Smooth muscle cell (in vitro differentiated cells): ENCODE data around the gene TSSK2. TPM values are rescaled to one million over a fixed set of nuclear protein-coding genes. Genes with fewer than 3 reads are reported as not detected.

Experiments
- DNase-seq: peaks from one replicate; lab custom pipeline; 2025; ENCODE audit not compliant: unreplicated experiment; lab: John Stamatoyannopoulos, UW
- H2AFZ ChIP-seq: fragments of 200-600 bp; sonication (generic); 2 replicates; pipeline ENCODE4 v1.6.0; 2016; ENCODE audit warnings: antibody characterized with exemption, low read depth, mild to moderate bottlenecking
- H3F3A ChIP-seq: fragments of 200-600 bp; sonication (generic); 2 replicates; pipeline ENCODE4 v1.6.0; 2017; ENCODE audit warnings: antibody characterized with exemption, low read depth
- H3K27ac ChIP-seq: fragments of 200-600 bp; sonication (generic); 2 replicates; pipeline ENCODE4 v1.5.1; 2016; ENCODE audit warnings: low read depth, mild to moderate bottlenecking
- H3K27me3 ChIP-seq: fragments of 200-600 bp; sonication (generic); 2 replicates; pipeline ENCODE4 v1.6.1; 2016; ENCODE audit warnings: low read depth, mild to moderate bottlenecking
- H3K36me3 ChIP-seq: fragments of 200-600 bp; sonication (generic); 2 replicates; pipeline ENCODE4 v1.5.1; 2016; ENCODE audit warnings: low read depth
- H3K4me1 ChIP-seq: fragments of 200-600 bp; sonication (generic); 2 replicates; pipeline ENCODE4 v1.5.1; 2016; ENCODE audit warnings: low read depth
- H3K4me2 ChIP-seq: fragments of 200-600 bp; sonication (generic); 2 replicates; pipeline ENCODE4 v1.6.0; 2016; ENCODE audit warnings: mild to moderate bottlenecking
- H3K4me3 ChIP-seq: fragments of 200-600 bp; sonication (generic); 2 replicates; pipeline ENCODE4 v1.5.1; 2016; ENCODE audit warnings: mild to moderate bottlenecking
- H3K79me2 ChIP-seq: fragments of 200-600 bp; sonication (generic); 2 replicates; pipeline ENCODE4 v1.6.0; 2016; ENCODE audit warnings: low read depth, mild to moderate bottlenecking
- H3K9ac ChIP-seq: fragments of 200-600 bp; sonication (generic); 2 replicates; pipeline ENCODE4 v1.6.0; 2016; ENCODE audit warnings: low read depth
- H3K9me3 ChIP-seq: fragments of 200-600 bp; sonication (generic); replicated peaks from 2 replicates; pipeline ENCODE4 v1.5.1; 2016; ENCODE audit warnings: low read depth
- H4K20me1 ChIP-seq: fragments of 200-600 bp; sonication (generic); 2 replicates; pipeline ENCODE4 v1.6.0; 2016; ENCODE audit warnings: low read depth
- WGBS: methylation state at CpG from one replicate; pipeline ENCODE4 v1.1.7; 2016; ENCODE audit warnings: low lambda C conversion rate; 5-methylcytosine and 5-hydroxymethylcytosine counted together
- polyA plus RNA-seq: library from polyadenylated mRNA; unstranded; fragments of >200 nt; fragmentation: Nextera tagmentation; extraction: Ambion mirVana; gene quantifications from 2 replicates; pipeline ENCODE4 v1.2.1, GENCODE V29; 2016
- total RNA-seq: library from RNA; depleted of rRNA; stranded (reverse); fragments of >200 nt; gene quantifications from 2 replicates; pipeline ENCODE4 v1.2.3, GENCODE V29; 2014
- TF ChIP-seq, protein P1 (sequence below): fragments of 200-600 bp; sonication (generic); IDR thresholded peaks from 2 replicates; pipeline ENCODE4 v1.5.1; 2017; ENCODE audit warnings: borderline replicate concordance, mild to moderate bottlenecking, antibody characterized with exemption; ENCODE audit not compliant: insufficient read depth, poor library complexity, severe bottlenecking

Gene TSSK2
- total and polyA plus RNA-seq, 2 experiments from 2014 or later = not detected

- TF ChIP-seq, protein P1, sequence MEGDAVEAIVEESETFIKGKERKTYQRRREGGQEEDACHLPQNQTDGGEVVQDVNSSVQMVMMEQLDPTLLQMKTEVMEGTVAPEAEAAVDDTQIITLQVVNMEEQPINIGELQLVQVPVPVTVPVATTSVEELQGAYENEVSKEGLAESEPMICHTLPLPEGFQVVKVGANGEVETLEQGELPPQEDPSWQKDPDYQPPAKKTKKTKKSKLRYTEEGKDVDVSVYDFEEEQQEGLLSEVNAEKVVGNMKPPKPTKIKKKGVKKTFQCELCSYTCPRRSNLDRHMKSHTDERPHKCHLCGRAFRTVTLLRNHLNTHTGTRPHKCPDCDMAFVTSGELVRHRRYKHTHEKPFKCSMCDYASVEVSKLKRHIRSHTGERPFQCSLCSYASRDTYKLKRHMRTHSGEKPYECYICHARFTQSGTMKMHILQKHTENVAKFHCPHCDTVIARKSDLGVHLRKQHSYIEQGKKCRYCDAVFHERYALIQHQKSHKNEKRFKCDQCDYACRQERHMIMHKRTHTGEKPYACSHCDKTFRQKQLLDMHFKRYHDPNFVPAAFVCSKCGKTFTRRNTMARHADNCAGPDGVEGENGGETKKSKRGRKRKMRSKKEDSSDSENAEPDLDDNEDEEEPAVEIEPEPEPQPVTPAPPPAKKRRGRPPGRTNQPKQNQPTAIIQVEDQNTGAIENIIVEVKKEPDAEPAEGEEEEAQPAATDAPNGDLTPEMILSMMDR = no peak
- Histone ChIP-seq H4K20me1 (no peaks in the 10 kb centered on the region), H3K9ac (no peak overlapping the region), H2AFZ (no peak overlapping the region), H3K27ac (no peak overlapping the region), H3K27me3 (no peaks in the 10 kb centered on the region), H3K4me3 (no peak overlapping the region), H3K36me3 (no peaks in the 10 kb centered on the region), H3F3A (no peaks in the 10 kb centered on the region), H3K4me1 (no peaks in the 10 kb centered on the region), H3K4me2 (no peak overlapping the region), H3K79me2 (no peaks in the 10 kb centered on the region), H3K9me3 (no peaks in the 10 kb centered on the region)
- DNase-seq = no peak
- WGBS = 94% methylated on average over 11 of the region's 11 CpGs
Measured at GRCh38 chr22:19137384-19138216, 6.5 kb downstream of the TSSK2 start.

DNA sequence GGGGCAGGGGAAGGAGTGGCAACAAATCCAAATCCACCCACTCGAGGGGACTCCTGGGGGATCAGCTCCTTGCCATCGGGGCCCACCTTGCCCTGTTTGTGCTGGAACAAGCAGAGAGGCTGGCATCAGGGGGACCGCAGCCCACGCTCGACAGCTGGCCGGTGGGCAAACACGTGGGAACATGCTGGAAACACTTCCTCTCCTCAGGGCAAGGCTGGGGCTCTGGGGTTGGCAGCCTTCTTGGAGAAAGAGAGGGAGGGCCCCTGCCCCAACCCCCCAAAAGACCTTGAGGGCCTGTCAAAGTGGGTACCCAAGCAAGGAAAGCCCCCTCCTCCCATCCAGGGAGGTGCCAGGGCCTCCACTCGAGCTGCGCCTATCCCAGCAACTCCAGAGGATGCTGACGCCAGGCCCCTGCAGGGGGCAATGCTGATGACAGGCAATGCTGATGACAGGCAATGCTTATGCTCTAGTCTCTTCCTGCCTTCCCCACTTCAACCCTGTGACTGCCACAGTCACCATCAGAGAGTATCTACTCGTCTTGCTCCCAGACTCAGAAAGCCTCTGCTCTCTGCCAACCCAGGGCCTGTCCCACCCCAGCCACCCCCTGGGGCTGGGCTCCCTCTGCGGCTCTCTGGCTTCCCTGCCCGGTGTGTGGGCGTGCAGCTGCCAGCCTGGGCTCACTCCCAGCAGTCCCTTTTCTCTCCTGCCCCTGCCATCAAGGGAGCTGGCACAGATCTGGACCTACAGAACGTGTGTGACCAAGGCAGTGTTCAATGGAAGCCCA lies 7.3 kb downstream of the TSSK2 start:
- Histone ChIP-seq H3K4me2 (no peak overlapping the region), H3F3A (no peaks in the 10 kb centered on the region), H3K27ac (no peak overlapping the region), H3K4me3 (no peak overlapping the region), H2AFZ (no peak overlapping the region), H3K36me3 (no peaks in the 10 kb centered on the region), H3K79me2 (peaks cover 3% of the 10 kb centered on the region), H4K20me1 (no peaks in the 10 kb centered on the region), H3K4me1 (no peaks in the 10 kb centered on the region), H3K9me3 (no peaks in the 10 kb centered on the region), H3K9ac (no peak overlapping the region), H3K27me3 (no peaks in the 10 kb centered on the region)
- WGBS = 96% methylated on average over 15 of the region's 15 CpGs
- DNase-seq = no peak
- TF ChIP-seq, protein P1 = no peak

- no peak for DNase-seq
- no peaks in the 10 kb centered on the region for H3K36me3 ChIP-seq
- H3K4me1 ChIP-seq = no peaks in the 10 kb centered on the region
- H4K20me1 ChIP-seq = no peaks in the 10 kb centered on the region
- H3K27ac ChIP-seq = no peak overlapping the region
- no peaks in the 10 kb centered on the region for H3K9me3 ChIP-seq
- TF ChIP-seq, protein P1 = no peak
- no peak overlapping the region for H2AFZ ChIP-seq
- H3K4me2 ChIP-seq = no peak overlapping the region
- H3K4me3 ChIP-seq = no peak overlapping the region
- 97% methylated on average over 9 of the region's 9 CpGs for WGBS
- H3K27me3 ChIP-seq = no peaks in the 10 kb centered on the region
- no peaks in the 10 kb centered on the region for H3F3A ChIP-seq
- peaks cover 8% of the 10 kb centered on the region for H3K79me2 ChIP-seq
- no peak overlapping the region for H3K9ac ChIP-seq
Measured at GRCh38 chr22:19139001-19139356, 7.9 kb downstream of the TSSK2 start.
